Brain microvascular endothelial cell (primary cell): Measurements from ENCODE around the gene ETNK1.

Experiments
- DNase-seq: peaks from one replicate; pipeline ENCODE4 v3.0.0-alpha.2; 2020
- H3K27ac ChIP-seq: fragments of 250-450 bp; sonication (Bioruptor Pico); 2 replicates; pipeline ENCODE4 v1.5.1; 2020; ENCODE audit warnings: mild to moderate bottlenecking, moderate library complexity
- H3K27me3 ChIP-seq: fragments of 250-450 bp; sonication (Bioruptor Pico); replicated peaks from 2 replicates; pipeline ENCODE4 v1.5.1; 2020; ENCODE audit warnings: mild to moderate bottlenecking
- H3K36me3 ChIP-seq: fragments of 250-450 bp; sonication (Bioruptor Pico); replicated peaks from 2 replicates; pipeline ENCODE4 v1.5.1; 2020; ENCODE audit warnings: mild to moderate bottlenecking
- H3K4me3 ChIP-seq: 2 replicates; pipeline ENCODE4 v1.5.1; 2011; ENCODE audit warnings: low read depth, mild to moderate bottlenecking, control low read depth, low read length, moderate library complexity
- CTCF ChIP-seq: IDR thresholded peaks from 2 replicates; pipeline ENCODE4 v1.5.1; 2011; ENCODE audit warnings: low read depth, mild to moderate bottlenecking, moderate library complexity, low read length, control low read depth, inconsistent platforms; ENCODE audit errors: missing control alignments
- in situ Hi-C: cut with HindIII; loops from 2 replicates; pipeline ENCODE4 v1.10.0; 2017; ENCODE audit warnings: low sequenced_read_pairs, low pct_ligation_motif_present

Gene ETNK1

DNA sequence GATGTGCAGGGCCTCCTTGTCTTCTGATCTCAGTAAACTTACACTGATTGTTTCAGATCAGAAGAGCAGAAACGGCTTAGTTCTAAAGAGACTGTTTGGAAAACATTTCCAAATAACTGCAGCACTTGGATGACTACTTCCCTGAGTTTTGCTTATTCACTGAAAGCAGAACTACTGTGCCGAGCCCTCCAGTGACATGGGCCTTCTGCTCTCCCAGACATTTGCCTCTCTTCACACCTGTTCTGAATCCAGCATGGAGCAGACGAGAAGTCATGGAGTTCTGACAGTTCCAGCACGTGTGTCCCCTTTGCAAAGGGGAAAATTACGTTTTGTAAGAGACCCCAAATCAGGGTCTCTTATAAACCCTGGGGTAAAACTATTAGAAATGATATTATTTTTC, 31.4 kb downstream of the ETNK1 start:
- in situ Hi-C loops: no loop called here
- H3K4me3 ChIP-seq: no peak overlapping the region
- H3K27ac ChIP-seq: no peak overlapping the region
- DNase-seq: no peak
- no peaks in the 10 kb centered on the region for H3K27me3 ChIP-seq
- TF ChIP-seq CTCF: no peak
- no peaks in the 10 kb centered on the region for H3K36me3 ChIP-seq

DNA sequence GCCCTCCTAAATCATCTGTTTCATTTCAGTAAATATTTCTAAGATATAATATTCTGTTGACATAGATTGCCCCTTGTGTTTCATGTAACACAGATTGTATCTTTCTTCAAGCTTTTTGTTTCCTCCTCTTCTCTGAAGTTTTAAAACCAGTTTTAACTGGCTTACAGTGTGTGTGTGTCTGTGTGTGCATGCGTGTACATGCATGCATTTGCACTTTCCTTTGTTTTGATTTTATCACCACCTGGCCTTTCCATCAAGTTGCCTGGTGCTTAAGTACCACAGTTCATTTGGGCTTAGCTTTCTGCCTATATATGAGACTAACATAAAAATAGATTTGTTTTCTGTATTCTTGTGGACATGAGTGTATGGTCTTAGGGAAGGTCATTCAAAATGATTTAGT, 31.9 kb downstream of the ETNK1 start:
- no peak overlapping the region for H3K4me3 ChIP-seq
- TF ChIP-seq CTCF: no peak

GRCh38 chr12:22657538-22657937, 32.6 kb downstream of the ETNK1 start:
- peak; percentile 16 for DNase-seq
- in situ Hi-C loops: no loop called here
- no peak for TF ChIP-seq CTCF
- H3K36me3 ChIP-seq: no peaks in the 10 kb centered on the region
- no peak overlapping the region for H3K4me3 ChIP-seq
- no peaks in the 10 kb centered on the region for H3K27me3 ChIP-seq
- H3K27ac ChIP-seq: no peak overlapping the region

More for the DNA sequence above, 31.9 kb downstream of the ETNK1 start:
- in situ Hi-C loops: no loop called here
- Histone ChIP-seq H3K36me3 (no peaks in the 10 kb centered on the region), H3K27me3 (no peaks in the 10 kb centered on the region), H3K27ac (no peak overlapping the region)
- DNase-seq: no peak

- TF ChIP-seq CTCF: no peak
- Histone ChIP-seq H3K4me3 (no peak overlapping the region), H3K36me3 (no peaks in the 10 kb centered on the region), H3K27me3 (no peaks in the 10 kb centered on the region), H3K27ac (peak overlapping the region; percentile 23)
- DNase-seq: peak; percentile 75
- in situ Hi-C loops: no loop called here
Measured at GRCh38 chr12:22658214-22658613, 33.2 kb downstream of the ETNK1 start.

- Histone ChIP-seq H3K4me3 (no peak overlapping the region), H3K27ac (no peak overlapping the region), H3K27me3 (no peaks in the 10 kb centered on the region), H3K36me3 (no peaks in the 10 kb centered on the region)
- DNase-seq: no peak
- no peak for TF ChIP-seq CTCF
- in situ Hi-C loops: no loop called here
Measured at GRCh38 chr12:22662356-22662755, 37.4 kb downstream of the ETNK1 start.

- Histone ChIP-seq H3K36me3 (no peaks in the 10 kb centered on the region), H3K27me3 (no peaks in the 10 kb centered on the region), H3K4me3 (no peak overlapping the region), H3K27ac (no peak overlapping the region)
- no peak for DNase-seq
- no peak for TF ChIP-seq CTCF
- in situ Hi-C loops: no loop called here
Measured at GRCh38 chr12:22665476-22665875, 40.5 kb downstream of the ETNK1 start.
